NCI-H524 treated with DMSO at 0.1 percent for 48 hours (cell line): ENCODE measurements around the gene TASP1.

ENCODE experiments used
- DNase-seq: peaks from one replicate; lab custom pipeline; 2025; lab: John Stamatoyannopoulos, UW

The TASP1 gene

GRCh38 chr20:13342469-13343242, 296.1 kb downstream of the TASP1 start:
- no peak for DNase-seq

GRCh38 chr20:13341737-13342393, 296.9 kb downstream of the TASP1 start:
- DNase-seq, result no peak

- DNase-seq, result no peak
Measured at GRCh38 chr20:13340088-13340487, 298.6 kb downstream of the TASP1 start.
